Esophagus muscularis mucosa (tissue), 4 donors: ENCODE measurements around the gene EGLN2. TPM values are rescaled to one million over a fixed set of nuclear protein-coding genes. Genes with fewer than 3 reads are reported as not detected.

Source experiments
- DNase-seq: peaks from one replicate; pipeline ENCODE4 v3.0.0-alpha.2; 2017; ENCODE audit errors: extremely low spot score
- H3K27ac ChIP-seq, 4 donors: fragments of 200-600 bp; sonication (generic); replicated peaks in 1 of 4; 1 replicate in 3 of 4; 2 replicates in 1 of 4; pipeline ENCODE4 v1.5.1; 2016 to 2019; ENCODE audit warnings: mild to moderate bottlenecking in 1 of 4
- H3K27me3 ChIP-seq, 4 donors: fragments of 200-600 bp; sonication (generic); one replicate each; pipeline versions ENCODE4 v1.5.1 to v1.6.0; 2016 to 2019
- H3K36me3 ChIP-seq, 4 donors: fragments of 200-600 bp; sonication (generic); one replicate each; pipeline ENCODE4 v1.5.1; 2016 to 2019
- H3K4me1 ChIP-seq, 4 donors: fragments of 200-600 bp; sonication (generic); one replicate each; pipeline ENCODE4 v1.5.1; 2016 to 2019
- H3K4me3 ChIP-seq, 4 donors: fragments of 200-600 bp; sonication (generic); 1 replicate in 2 of 4; 2 replicates in 2 of 4; pipeline ENCODE4 v1.5.1; 2016 to 2019; ENCODE audit warnings: mild to moderate bottlenecking in 4 of 4, moderate library complexity in 1 of 4
- H3K9me3 ChIP-seq, 4 donors: fragments of 200-600 bp; sonication (generic); 1 replicate in 3 of 4; 2 replicates in 1 of 4; pipeline ENCODE4 v1.5.1; 2016 to 2019
- CTCF ChIP-seq, 3 experiments: fragments of 200-600 bp in 2 of 3; fragments of 450-650 bp in 1 of 3; sonication (generic) in 2 of 3; IDR thresholded peaks; one replicate each; pipeline ENCODE4 v1.5.1; 2017 to 2019; ENCODE audit warnings: antibody characterized with exemption in 3 of 3, mild to moderate bottlenecking in 2 of 3, moderate library complexity in 1 of 3
- EP300 ChIP-seq: sonication (generic); formaldehyde crosslinking; IDR thresholded peaks from one replicate; pipeline ENCODE4 v1.6.1; 2017; ENCODE audit warnings: antibody characterized with exemption
- POLR2A ChIP-seq: fragments of 450-650 bp; IDR thresholded peaks from one replicate; pipeline ENCODE4 v1.6.1; 2017; ENCODE audit warnings: antibody characterized with exemption, moderate library complexity, mild to moderate bottlenecking, low read depth
- POLR2AphosphoS5 ChIP-seq, 2 donors: sonication (generic); formaldehyde crosslinking; IDR thresholded peaks; one replicate each; pipeline ENCODE4 v1.6.1; 2017; ENCODE audit warnings: antibody characterized with exemption in 2 of 2
- WGBS: methylation state at CpG from one replicate; pipeline ENCODE4 v1.1.5; 2018; 5-methylcytosine and 5-hydroxymethylcytosine counted together
- intact Hi-C: fragments of 100-400 bp; cut with DNase I; formaldehyde crosslinking; loops from one replicate; pipeline ENCODE4 v1.15.1; 2023
- total RNA-seq, 4 donors: library from RNA; depleted of rRNA; stranded (reverse); fragments of >200 nt; gene quantifications; one replicate each; pipeline versions ENCODE4 v1.1.0 to v1.2.1, GENCODE V29; 2016

Gene EGLN2
- total RNA-seq, 4 donors from 2014 or later: 93.1 to 131 (median 101) TPM

GRCh38 chr19:40756502-40757110 lies 42.4 kb upstream of the EGLN2 start:
- DNase-seq: no peak
- Histone ChIP-seq H3K4me1 (peaks cover 33 to 55% (median 53%) of the 10 kb centered on the region in 4 donors), H3K9me3 (no peaks in the 10 kb centered on the region), H3K27me3 (no peaks in the 10 kb centered on the region), H3K36me3 (peaks cover 41 to 76% (median 61%) of the 10 kb centered on the region in 4 donors), H3K4me3 (no peak overlapping the region), H3K27ac (no peak overlapping the region)
- WGBS: 85% methylated on average over 10 of the region's 11 CpGs
- no peak for TF ChIP-seq POLR2A
- no peak for TF ChIP-seq POLR2AphosphoS5 (IDR thresholded peaks at IDR 0.05)
- no peak for TF ChIP-seq CTCF (IDR thresholded peaks at IDR 0.05)
- no peak for TF ChIP-seq EP300
- intact Hi-C loops: no loop called here

GRCh38 chr19:40758491-40758890 lies 40.5 kb upstream of the EGLN2 start:
- H3K36me3 ChIP-seq: peaks cover 59 to 94% (median 80%) of the 10 kb centered on the region in 4 donors
- peaks cover 19 to 38% (median 37%) of the 10 kb centered on the region in 4 donors for H3K4me1 ChIP-seq
- no peaks in the 10 kb centered on the region for H3K9me3 ChIP-seq
- intact Hi-C loops: no loop called here
- H3K4me3 ChIP-seq: no peak overlapping the region
- H3K27ac ChIP-seq: no peak overlapping the region
- no peaks in the 10 kb centered on the region for H3K27me3 ChIP-seq
- TF ChIP-seq POLR2A: no peak
- no peak for TF ChIP-seq POLR2AphosphoS5 (IDR thresholded peaks at IDR 0.05)
- no peak for TF ChIP-seq EP300
- no peak for TF ChIP-seq CTCF (IDR thresholded peaks at IDR 0.05)
- WGBS: 90% methylated on average over 3 of the region's 3 CpGs
- no peak for DNase-seq

GRCh38 chr19:40759352-40759751 lies 39.6 kb upstream of the EGLN2 start:
- no peaks in the 10 kb centered on the region for H3K9me3 ChIP-seq
- peaks cover 11 to 30% (median 28%) of the 10 kb centered on the region in 4 donors for H3K4me1 ChIP-seq
- intact Hi-C loops: no loop called here
- no peak for TF ChIP-seq POLR2A
- TF ChIP-seq EP300: no peak
- TF ChIP-seq POLR2AphosphoS5 (IDR thresholded peaks at IDR 0.05): no peak
- TF ChIP-seq CTCF (IDR thresholded peaks at IDR 0.05): no peak
- 87% methylated on average over 13 of the region's 13 CpGs for WGBS
- no peaks in the 10 kb centered on the region for H3K27me3 ChIP-seq
- DNase-seq: no peak
- no peak overlapping the region for H3K27ac ChIP-seq
- peaks cover 67 to 98% (median 89%) of the 10 kb centered on the region in 4 donors for H3K36me3 ChIP-seq
- no peak overlapping the region for H3K4me3 ChIP-seq

GRCh38 chr19:40762754-40763470 lies 36.1 kb upstream of the EGLN2 start:
- WGBS: 93% methylated on average over 13 of the region's 17 CpGs
- no peaks in the 10 kb centered on the region for H3K4me1 ChIP-seq
- no peaks in the 10 kb centered on the region for H3K9me3 ChIP-seq
- H3K27ac ChIP-seq: no peak overlapping the region
- intact Hi-C loops: no loop called here
- peaks cover 75 to 99% (median 90%) of the 10 kb centered on the region in 4 donors for H3K36me3 ChIP-seq
- DNase-seq: no peak
- no peak for TF ChIP-seq CTCF (IDR thresholded peaks at IDR 0.05)
- no peak for TF ChIP-seq POLR2AphosphoS5 (IDR thresholded peaks at IDR 0.05)
- no peak for TF ChIP-seq EP300
- H3K4me3 ChIP-seq: no peak overlapping the region
- H3K27me3 ChIP-seq: no peaks in the 10 kb centered on the region
